Stimulated activated CD8-positive, alpha-beta memory T cell treated with anti-CD3 and anti-CD28 coated beads, Interleukin-12 subunit alpha, Interleukin-12 subunit beta, amount 100 ng/mL, for 4 hours (primary cell): ENCODE measurements around the gene ZEB1.
"Not testable (repeated sequence)": the region's sequence is repeated elsewhere in the genome, so short reads cannot be mapped to it uniquely, and the experiment has no call there.

Source experiments
- DNase-seq: peaks from one replicate; pipeline ENCODE4 v3.0.0-alpha.2; 2020; ENCODE audit warnings: low read depth

The ZEB1 gene

GRCh38 chr10:31368724-31369123, 49.7 kb downstream of the ZEB1 start:
- no peak for DNase-seq

- no peak for DNase-seq
Observed at GRCh38 chr10:31372439-31372838, 53.4 kb downstream of the ZEB1 start.

- no peak for DNase-seq
Observed at GRCh38 chr10:31374146-31374696, 55.2 kb downstream of the ZEB1 start.

GRCh38 chr10:31381171-31381570, 62.2 kb downstream of the ZEB1 start:
- no peak for DNase-seq

- DNase-seq, result no peak
Observed at GRCh38 chr10:31381766-31382316, 62.8 kb downstream of the ZEB1 start.

- DNase-seq, result no peak
Observed at GRCh38 chr10:31383810-31384588, 65.0 kb downstream of the ZEB1 start.

- no peak for DNase-seq
Observed at GRCh38 chr10:31384589-31384949, 65.6 kb downstream of the ZEB1 start.

GRCh38 chr10:31390804-31391203, 71.8 kb downstream of the ZEB1 start:
- DNase-seq, result no peak

- no peak for DNase-seq
Observed at GRCh38 chr10:31393844-31394243, 74.8 kb downstream of the ZEB1 start.

- DNase-seq, result no peak
Observed at GRCh38 chr10:31395695-31396094, 76.7 kb downstream of the ZEB1 start.

- no peak for DNase-seq
Observed at GRCh38 chr10:31396376-31396775, 77.4 kb downstream of the ZEB1 start.

GRCh38 chr10:31397852-31398251, 78.8 kb downstream of the ZEB1 start:
- no peak for DNase-seq

GRCh38 chr10:31399171-31399570, 80.2 kb downstream of the ZEB1 start:
- DNase-seq, result no peak

- DNase-seq, result no peak
Observed at GRCh38 chr10:31399631-31400030, 80.6 kb downstream of the ZEB1 start.

- DNase-seq, result no peak
Observed at GRCh38 chr10:31401287-31401686, 82.3 kb downstream of the ZEB1 start.

GRCh38 chr10:31404640-31405039, 85.6 kb downstream of the ZEB1 start:
- no peak for DNase-seq

GRCh38 chr10:31405829-31406228, 86.8 kb downstream of the ZEB1 start:
- DNase-seq, result not testable (repeated sequence)

GRCh38 chr10:31412397-31412796, 93.4 kb downstream of the ZEB1 start:
- not testable (repeated sequence) for DNase-seq

GRCh38 chr10:31413325-31413724, 94.3 kb downstream of the ZEB1 start:
- DNase-seq, result no peak

- no peak for DNase-seq
Observed at GRCh38 chr10:31418481-31418880, 99.5 kb downstream of the ZEB1 start.

GRCh38 chr10:31419394-31420063, 100.5 kb downstream of the ZEB1 start:
- DNase-seq, result no peak

- DNase-seq, result no peak
Observed at GRCh38 chr10:31421322-31421721, 102.3 kb downstream of the ZEB1 start.

GRCh38 chr10:31422634-31423033, 103.6 kb downstream of the ZEB1 start:
- no peak for DNase-seq
